HepG2 (cell line): Measurements from ENCODE around the gene GSTM1. TPM values are rescaled to one million over a fixed set of nuclear protein-coding genes. Genes with fewer than 3 reads are reported as not detected.
"Not testable (repeated sequence)": the region's sequence is repeated elsewhere in the genome, so short reads cannot be mapped to it uniquely, and the experiment has no call there.

Experiments used
- ATAC-seq: fragments of 200-7000 bp; cut with Tn5 transposase; 3 replicates; pipeline ENCODE4 v1.9.1; 2020; ENCODE audit warnings: mild to moderate bottlenecking, moderate library complexity
- BruUV-seq: library from RNA; stranded (reverse); fragments of 400-500 nt; replicated peaks from 2 replicates; lab custom pipeline; 2021; lab: Mats Ljungman, UMichigan
- CTCF ChIA-PET: fragments of 300-600 bp; formaldehyde crosslinking; extraction: SDS; loops from one replicate; lab custom pipeline; 2021; ENCODE audit warnings: low total read pairs, inconsistent platforms, low intra/inter-chr PET ratio; lab: Yijun Ruan, JAX
- POLR2A ChIA-PET: fragments of 350-600 bp; sonication (Branson Sonifier 250); formaldehyde crosslinking; loops from one replicate; lab custom pipeline; 2020; ENCODE audit warnings: antibody characterized with exemption, inconsistent platforms; lab: Yijun Ruan, JAX
- DNase-seq: peaks from one replicate; pipeline ENCODE4 v3.0.0-alpha.2; 2015; ENCODE audit warnings: low spot score
- FAIRE-seq: peaks from 3 replicates; lab custom pipeline; 2011; peaks lifted over from hg19 to GRCh38; lab: Jason Lieb, UNC
- H2AFZ ChIP-seq: one replicate; pipeline ENCODE4 v1.6.1; 2011; ENCODE audit warnings: low read length, inconsistent platforms
- H3K27ac ChIP-seq: fragments of 300-600 bp; 3 replicates; pipeline ENCODE4 v1.8.0; 2011; ENCODE audit warnings: mixed run types, mild to moderate bottlenecking, mixed read lengths, low read length, inconsistent platforms; ENCODE audit not compliant: insufficient read depth; ENCODE audit errors: extremely low read length
- H3K27me3 ChIP-seq, 2 experiments: fragments of 200-600 bp in 1 of 2; 2 replicates in 1 of 2; 3 replicates in 1 of 2; pipeline versions ENCODE4 v1.6.0 to v1.8.0; 2011; ENCODE audit warnings: low read length in 2 of 2, mild to moderate bottlenecking in 2 of 2, moderate library complexity in 2 of 2, inconsistent platforms in 1 of 2; ENCODE audit not compliant: insufficient read depth in 2 of 2, control insufficient read depth in 1 of 2
- H3K36me3 ChIP-seq, 2 experiments: fragments of 200-600 bp in 1 of 2; replicated peaks in 1 of 2; 2 replicates in 1 of 2; 3 replicates in 1 of 2; pipeline versions ENCODE4 v1.5.1 to v1.8.0; 2011; ENCODE audit warnings: low read length in 2 of 2, inconsistent platforms in 1 of 2; ENCODE audit not compliant: insufficient read depth in 2 of 2, control insufficient read depth in 1 of 2
- H3K4me1 ChIP-seq: 2 replicates; pipeline ENCODE4 v1.5.1; 2012; ENCODE audit warnings: low read length, inconsistent platforms; ENCODE audit not compliant: insufficient read depth
- H3K4me2 ChIP-seq: 2 replicates; pipeline ENCODE4 v1.6.0; 2011; ENCODE audit warnings: low read depth, low read length, inconsistent platforms
- H3K4me3 ChIP-seq, 3 experiments: fragments of 200-600 bp in 1 of 3; sonication (generic), shearing (Covaris generic) in 1 of 3; replicated peaks in 1 of 3; 2 replicates each; pipeline ENCODE4 v1.5.1; 2011 to 2016; ENCODE audit warnings: low read length in 3 of 3, inconsistent platforms in 2 of 3, low read depth in 2 of 3, mild to moderate bottlenecking in 2 of 3, control low read depth in 1 of 3, mixed read lengths in 1 of 3; ENCODE audit not compliant: insufficient read depth in 1 of 3
- H3K79me2 ChIP-seq: one replicate; pipeline ENCODE4 v1.6.1; 2011; ENCODE audit warnings: low read length, inconsistent platforms; ENCODE audit not compliant: insufficient read depth
- H3K9ac ChIP-seq: 2 replicates; pipeline ENCODE4 v1.6.0; 2011; ENCODE audit warnings: mild to moderate bottlenecking, low read depth, low read length, inconsistent platforms; ENCODE audit not compliant: insufficient read depth
- H3K9me3 ChIP-seq: 2 replicates; pipeline ENCODE4 v1.5.1; 2012; ENCODE audit warnings: mild to moderate bottlenecking, low read length
- H4K20me1 ChIP-seq: 2 replicates; pipeline ENCODE4 v1.6.0; 2011; ENCODE audit warnings: inconsistent platforms, mild to moderate bottlenecking, low read length, moderate library complexity; ENCODE audit not compliant: insufficient read depth
- AKAP8 ChIP-seq: sonication (generic); formaldehyde crosslinking; IDR thresholded peaks from 2 replicates; pipeline ENCODE4 v1.5.1; 2020; ENCODE audit warnings: mild to moderate bottlenecking, missing genetic modification reagents
- CERS6 ChIP-seq: sonication (generic); formaldehyde crosslinking; IDR thresholded peaks from 2 replicates; pipeline ENCODE4 v1.5.0; 2020; ENCODE audit warnings: missing genetic modification reagents
- FUBP1 ChIP-seq: sonication (generic); formaldehyde crosslinking; IDR thresholded peaks from 2 replicates; pipeline ENCODE4 v1.5.1; 2020; ENCODE audit warnings: missing genetic modification reagents, mild to moderate bottlenecking, borderline replicate concordance
- PAX8 ChIP-seq: sonication (generic); formaldehyde crosslinking; IDR thresholded peaks from 2 replicates; pipeline ENCODE4 v1.8.0; 2022; ENCODE audit warnings: mild to moderate bottlenecking, missing genetic modification reagents, borderline replicate concordance
- SRF ChIP-seq: IDR thresholded peaks from 2 replicates; pipeline ENCODE4 v1.6.1; 2011; ENCODE audit warnings: mild to moderate bottlenecking, low read depth, low read length, moderate library complexity
- ZNF333 ChIP-seq: sonication (generic); formaldehyde crosslinking; IDR thresholded peaks from 2 replicates; pipeline ENCODE4 v1.4.0; 2020; ENCODE audit warnings: mild to moderate bottlenecking, missing genetic modification reagents, borderline replicate concordance
- ZNF747 ChIP-seq: sonication (generic); formaldehyde crosslinking; IDR thresholded peaks from 2 replicates; pipeline ENCODE4 v1.8.1; 2023; ENCODE audit warnings: missing genetic modification reagents, mild to moderate bottlenecking, borderline replicate concordance
- ZNF878 ChIP-seq: sonication (generic); formaldehyde crosslinking; IDR thresholded peaks from 2 replicates; pipeline ENCODE4 v1.8.1; 2023; ENCODE audit warnings: mild to moderate bottlenecking, missing genetic modification reagents, moderate library complexity
- WGBS: methylation state at CpG from one replicate; pipeline ENCODE4 v1.1.6; 2017; ENCODE audit warnings: low lambda C conversion rate; 5-methylcytosine and 5-hydroxymethylcytosine counted together
- in situ Hi-C: cut with HindIII; loops from 2 replicates; pipeline ENCODE4 v1.10.0; 2017; ENCODE audit warnings: low pct_unique_long_range_greater_than_20kb; ENCODE audit not compliant: extremely low pct_ligation_motif_present
- intact Hi-C: fragments of 100-400 bp; cut with micrococcal nuclease; formaldehyde crosslinking; loops from one replicate; pipeline ENCODE4 v1.10.0; 2022; ENCODE audit not compliant: unreplicated experiment
- polyA plus RNA-seq, 8 experiments: library from polyadenylated mRNA; depleted of rRNA in 3 of 8; stranded (reverse) in 7 of 8; unstranded in 1 of 8; fragments of >200 nt; fragmentation: Illumina TruSeq in 4 of 8; extraction: Trizol in 4 of 8; gene quantifications; 2 replicates each; pipeline versions ENCODE4 v1.2.1 to v1.2.3, GENCODE V29; 2011 to 2016; ENCODE audit warnings: low read depth in 4 of 8, missing spikeins in 1 of 8, mixed read lengths in 1 of 8; ENCODE audit not compliant: insufficient read depth in 1 of 8
- total RNA-seq, 5 experiments: library from RNA; depleted of rRNA; stranded (reverse); fragments of >200 nt; fragmentation: Illumina TruSeq; extraction: Trizol; gene quantifications; 2 replicates each; pipeline ENCODE4 v1.2.3, GENCODE V29; 2016; ENCODE audit warnings: low read depth in 1 of 5

Gene GSTM1
- total and polyA plus RNA-seq, 2 of the 13 experiments (the other 11 are each of a cell fraction or from before 2014, with no cell fraction given) = 0.42 TPM; not detected in 1

GRCh38 chr1:109671067-109671466 lies 16.6 kb upstream of the GSTM1 start:
- 86% methylated on average over 3 of the region's 5 CpGs for WGBS
- H3K36me3 ChIP-seq = no peaks in the 10 kb centered on the region
- no peak for TF ChIP-seq AKAP8 (CRISPR knock-in tag)
- no peak for TF ChIP-seq ZNF747 (CRISPR knock-in tag)
- TF ChIP-seq SRF = no peak
- TF ChIP-seq PAX8 (CRISPR knock-in tag) = no peak
- no peak for TF ChIP-seq ZNF333 (CRISPR knock-in tag)
- TF ChIP-seq ZNF878 (CRISPR knock-in tag) = no peak
- no peak for TF ChIP-seq CERS6
- no peak for TF ChIP-seq FUBP1 (CRISPR knock-in tag)
- TF ChIP-seq, all 625 proteins: peak for 0
- no peak for DNase-seq
- Histone ChIP-seq H3K9ac (no peak overlapping the region), H3K4me3 (no peak overlapping the region), H3K27ac (no peak overlapping the region), H3K27me3 (no peaks in the 10 kb centered on the region), H3K9me3 (no peaks in the 10 kb centered on the region), H4K20me1 (no peaks in the 10 kb centered on the region), H2AFZ (no peak overlapping the region), H3K4me2 (no peak overlapping the region), H3K79me2 (no peaks in the 10 kb centered on the region), H3K4me1 (peaks cover 13% of the 10 kb centered on the region)
- BruUV-seq = no TSS peak
- no peak for FAIRE-seq
- CTCF ChIA-PET = no interaction called here
- in situ Hi-C loops = no loop called here
- intact Hi-C loops = no loop called here
- POLR2A ChIA-PET = no interaction called here
- ATAC-seq = no peak

- DNase-seq, H3K27ac ChIP-seq, H3K4me2 ChIP-seq, H3K4me1 ChIP-seq, FAIRE-seq, H3K79me2 ChIP-seq, H3K9me3 ChIP-seq, BruUV-seq, intact Hi-C loops, H3K27me3 ChIP-seq, ATAC-seq, H3K9ac ChIP-seq, CTCF ChIA-PET, H2AFZ ChIP-seq, H4K20me1 ChIP-seq, H3K36me3 ChIP-seq, in situ Hi-C loops, H3K4me3 ChIP-seq, POLR2A ChIA-PET: not testable (repeated sequence)
- 88% methylated on average over 2 of the region's 2 CpGs for WGBS
Observed at GRCh38 chr1:109673861-109674260, 13.8 kb upstream of the GSTM1 start.

GRCh38 chr1:109676683-109677381 lies 10.8 kb upstream of the GSTM1 start:
- 79% methylated on average over 2 of the region's 3 CpGs for WGBS
- H3K36me3 ChIP-seq, H3K27me3 ChIP-seq, H3K79me2 ChIP-seq, H3K9me3 ChIP-seq, H3K27ac ChIP-seq, ATAC-seq, H3K4me2 ChIP-seq, DNase-seq, CTCF ChIA-PET, H3K4me1 ChIP-seq, H2AFZ ChIP-seq, H3K4me3 ChIP-seq, H4K20me1 ChIP-seq, BruUV-seq, in situ Hi-C loops, POLR2A ChIA-PET, FAIRE-seq, intact Hi-C loops, H3K9ac ChIP-seq: not testable (repeated sequence)
